ENCODE data around the gene MSH5.

GRCh38 chr6:31713991-31714684 is 25.7 kb upstream of the MSH5 start:
- no peak for TF ChIP-seq CTCF (conservative IDR thresholded peaks at IDR 0.05; ENCODE audit: low read length)
- TF ChIP-seq EZH2phosphoT487 (IDR thresholded peaks at IDR 0.05; ENCODE audit: borderline replicate concordance, low read depth, low read length): no peak

All from OCI-LY7 (cell line).